HG02938 (cell line): ENCODE results near the gene MKNK2.

Experiments used
- ATAC-seq: cut with Tn5 transposase; IDR thresholded peaks from one replicate; pipeline ENCODE4 v1.9.1; 2021; ENCODE audit warnings: mild to moderate bottlenecking, moderate library complexity; ENCODE audit not compliant: unreplicated experiment

Gene MKNK2

DNA sequence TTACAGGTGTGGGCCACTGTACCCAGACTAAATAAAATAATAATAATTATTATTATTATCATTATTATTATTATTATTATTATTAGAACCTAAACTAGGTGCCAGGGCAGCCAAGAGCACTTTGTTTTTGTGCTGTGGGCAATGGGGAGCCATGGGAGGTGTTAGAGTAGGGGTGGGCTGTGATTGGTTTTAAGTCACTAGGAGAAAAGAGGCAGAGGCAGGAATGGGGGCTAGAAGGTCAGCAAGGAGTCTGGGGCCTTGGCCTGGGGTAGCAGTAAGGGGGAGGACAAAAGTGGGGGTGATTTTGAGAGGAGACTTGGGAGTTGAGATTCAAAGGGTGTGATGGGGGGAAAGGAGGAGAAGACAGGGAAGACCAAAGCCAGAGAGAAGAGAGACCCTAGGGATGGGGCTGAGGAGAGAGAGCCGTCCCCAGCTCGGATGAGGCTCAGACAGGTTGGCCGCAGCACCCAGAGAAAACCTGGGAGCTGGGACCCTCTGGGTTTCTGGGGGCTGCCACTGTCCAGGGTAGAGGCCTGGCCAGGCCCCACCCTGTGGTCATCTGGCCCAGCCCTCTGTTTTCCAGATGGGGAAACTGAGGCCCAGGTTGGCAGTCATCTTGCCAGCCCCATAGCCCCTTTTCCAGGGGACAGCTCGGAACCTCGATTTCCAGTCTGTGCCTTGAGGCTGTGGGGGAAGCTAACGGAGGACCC, 17.8 kb downstream of the MKNK2 start:
- ATAC-seq = no peak

DNA sequence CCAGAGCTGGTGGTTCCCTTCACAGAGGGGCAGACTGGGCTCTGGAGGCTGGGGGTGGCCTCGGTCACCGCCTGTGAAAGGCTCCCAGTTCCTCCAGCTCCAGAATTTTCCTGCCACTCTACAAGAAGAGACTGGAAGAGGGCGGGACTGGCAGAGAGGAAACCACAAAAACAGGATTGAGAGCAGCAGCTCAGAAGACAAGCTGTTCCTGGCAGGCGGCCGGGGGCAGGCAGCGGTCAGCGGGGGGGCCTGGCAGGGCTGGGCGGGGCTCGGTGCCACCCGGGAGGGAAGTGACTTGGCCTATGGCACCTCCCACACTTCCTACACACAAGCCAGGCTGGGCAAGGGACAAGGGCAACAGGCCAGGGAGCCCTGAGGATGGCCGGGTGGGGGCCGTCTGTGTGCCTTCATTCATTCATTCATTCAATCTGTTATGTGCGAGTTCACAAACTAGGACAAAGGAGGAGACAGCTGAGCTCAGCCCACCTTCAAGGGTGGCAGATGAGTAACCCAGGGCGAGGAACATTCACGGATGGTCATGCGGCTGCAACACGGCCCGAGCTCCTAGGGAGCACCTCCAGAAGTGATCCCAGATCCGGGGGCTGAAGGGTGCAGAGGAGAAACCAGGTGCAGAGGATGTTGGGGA, 18.6 kb downstream of the MKNK2 start:
- ATAC-seq = no peak

DNA sequence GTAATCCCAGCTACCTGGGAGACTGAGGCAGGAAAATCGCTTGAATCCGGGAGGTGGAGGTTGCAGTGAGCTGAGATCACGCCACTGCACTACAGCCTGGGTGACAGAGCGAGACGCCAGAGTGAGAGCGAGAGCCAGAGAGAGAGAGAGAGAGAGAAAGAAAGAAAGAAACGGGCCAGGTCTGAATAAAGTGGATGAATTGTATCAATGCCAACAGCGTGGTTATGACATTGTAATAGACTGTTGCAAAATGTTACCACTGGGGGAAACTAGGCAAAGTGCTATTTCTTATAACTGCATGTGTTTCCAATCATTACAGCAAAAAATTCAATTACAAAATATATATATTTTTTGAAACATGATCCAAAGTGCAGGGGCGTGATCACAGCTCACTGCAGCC, 23.7 kb downstream of the MKNK2 start:
- ATAC-seq = no peak

DNA sequence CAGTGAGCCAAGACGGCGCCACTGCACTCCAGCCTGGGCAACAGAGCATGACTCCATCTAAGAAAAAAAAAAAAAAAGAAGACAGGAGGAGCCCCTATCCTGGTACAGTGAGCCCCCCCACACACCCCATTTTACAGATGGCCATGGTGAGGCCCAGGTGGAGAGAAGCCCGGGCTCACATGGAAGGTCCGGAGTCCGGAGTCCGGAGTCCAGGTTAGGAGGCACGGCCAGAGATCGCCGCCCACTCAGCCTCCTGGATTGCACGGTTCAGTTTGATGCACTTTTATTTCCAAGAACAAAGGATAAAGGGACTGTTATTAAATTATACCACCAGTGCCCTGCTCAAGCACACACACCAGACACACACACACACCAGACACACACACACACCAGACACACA, 24.3 kb downstream of the MKNK2 start:
- ATAC-seq = no peak

DNA sequence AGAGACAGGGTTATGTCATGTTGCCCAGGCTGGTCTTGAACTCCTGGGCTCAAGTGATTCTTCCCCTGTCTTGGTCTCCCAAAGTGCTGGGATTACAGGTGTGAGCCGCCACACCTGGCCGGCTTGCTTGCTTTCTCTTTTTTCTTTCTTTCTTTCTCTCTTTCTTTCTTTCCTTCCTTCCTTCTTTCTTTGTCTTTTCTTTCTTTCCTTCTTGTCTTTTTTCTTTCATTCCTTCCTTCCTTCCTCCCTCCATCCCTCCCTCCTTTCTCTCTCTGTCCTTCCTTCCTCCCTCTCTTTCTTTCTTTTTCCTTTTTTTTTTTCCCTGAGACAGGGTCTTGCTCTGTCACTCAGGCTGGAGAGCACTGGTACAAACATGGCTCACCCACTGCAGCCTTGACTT, 28.8 kb downstream of the MKNK2 start:
- ATAC-seq = no peak

DNA sequence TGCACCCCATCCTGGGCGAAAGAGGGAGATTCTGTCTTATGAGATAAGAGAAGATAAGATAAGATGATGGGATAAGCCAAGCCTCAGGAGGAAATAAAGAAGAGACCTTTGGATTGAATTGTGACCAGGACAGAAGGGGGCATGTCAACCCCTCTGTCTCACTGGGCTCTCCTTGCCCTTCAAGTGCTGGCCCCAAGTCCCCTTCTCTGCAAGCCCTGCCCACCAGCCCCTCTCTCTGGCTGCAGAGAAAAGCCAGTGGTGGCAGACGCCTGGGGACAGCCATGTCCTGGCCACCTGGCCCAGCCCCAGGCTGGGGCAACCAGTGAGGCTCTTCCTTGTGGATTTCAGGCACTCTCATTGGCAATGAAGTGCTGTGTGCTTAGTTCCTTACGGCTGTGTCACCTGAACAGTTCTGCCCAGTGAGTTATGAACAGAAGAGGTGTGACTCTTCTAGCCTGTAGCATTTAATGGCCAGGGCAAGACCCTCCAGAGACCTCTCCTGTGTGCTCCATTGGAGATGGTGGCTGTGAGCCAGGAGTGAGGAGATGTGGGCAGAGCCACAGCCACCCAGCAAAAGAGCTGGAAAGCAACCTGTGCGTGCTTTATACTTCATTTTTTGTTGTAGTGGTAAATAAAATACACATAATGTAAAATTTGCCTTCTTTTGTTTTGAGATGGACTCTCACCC, 29.4 kb downstream of the MKNK2 start:
- ATAC-seq = no peak

DNA sequence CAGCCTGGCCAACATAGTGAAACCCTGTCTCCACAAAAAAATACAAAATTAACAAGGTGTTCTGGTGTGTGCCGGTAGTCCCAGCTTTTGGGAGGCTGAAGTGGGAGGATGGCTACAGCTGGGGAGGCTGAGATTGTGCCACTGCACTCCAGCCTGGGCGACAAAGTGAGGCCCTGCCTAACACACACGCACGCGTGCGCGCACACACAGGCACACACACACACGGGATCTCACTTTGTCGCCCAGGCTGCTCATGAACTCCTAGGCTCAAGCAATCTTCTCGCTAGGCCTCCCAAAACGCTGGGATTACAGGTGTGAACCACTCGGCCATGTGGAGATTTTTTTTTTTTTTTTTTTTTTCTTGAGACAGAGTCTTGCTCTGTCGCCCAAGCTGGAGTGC, 32.3 kb downstream of the MKNK2 start:
- no peak for ATAC-seq

DNA sequence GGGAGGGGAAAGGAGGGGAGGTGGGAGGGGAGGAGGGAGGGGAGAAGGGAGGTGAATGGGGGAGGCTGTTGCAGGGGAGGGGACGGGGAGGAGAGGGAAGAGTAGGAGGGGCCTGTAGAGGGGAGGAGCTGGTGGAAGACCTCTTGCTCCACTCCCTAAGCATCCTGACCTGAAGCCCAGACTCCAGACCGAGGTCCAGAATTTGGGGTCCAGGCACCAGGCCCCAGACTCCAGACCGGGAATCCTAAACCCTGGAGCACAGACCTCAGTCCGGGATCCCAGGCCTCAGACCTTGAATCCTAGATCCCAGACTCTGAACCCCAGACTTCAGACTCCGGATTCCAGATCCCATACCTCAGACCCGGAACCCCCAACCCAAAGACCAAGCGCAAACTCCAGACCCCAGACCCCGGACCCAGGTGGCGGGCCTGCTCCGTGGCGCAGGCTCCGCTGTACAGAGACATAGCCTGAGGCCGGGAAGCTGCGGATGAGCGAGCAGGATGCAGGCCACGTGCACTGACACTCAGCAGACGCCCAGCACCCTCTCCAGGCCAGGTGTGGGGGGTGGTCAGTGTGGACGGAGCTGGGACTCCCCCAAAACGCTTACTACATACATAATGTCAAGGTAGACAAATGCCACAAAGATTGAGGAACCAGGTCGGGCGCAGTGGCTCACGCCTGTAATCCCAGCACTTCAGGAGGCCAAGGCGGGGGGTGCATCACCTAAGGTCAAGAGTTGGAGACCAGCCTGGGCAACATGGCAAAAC, 34.8 kb downstream of the MKNK2 start:
- no peak for ATAC-seq

DNA sequence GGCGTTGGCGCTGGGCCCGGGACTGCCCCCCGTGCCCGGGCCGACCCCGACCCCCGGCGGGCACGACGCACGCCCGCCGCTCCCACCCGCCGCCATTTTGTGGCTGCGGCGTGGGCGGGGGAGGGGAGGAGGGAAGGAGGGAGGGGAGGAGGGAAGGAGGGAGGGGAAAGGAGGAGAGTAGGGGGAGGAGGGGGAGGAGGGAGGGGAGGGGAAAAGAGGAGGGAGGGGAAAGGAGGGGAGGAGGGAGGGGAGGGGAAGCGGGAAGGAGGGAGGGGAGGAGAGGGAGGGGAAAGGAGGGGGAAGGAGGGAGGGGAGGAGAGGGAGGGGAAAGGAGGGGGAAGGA, 35.5 kb downstream of the MKNK2 start, which contains the start of gene BTBD2:
Gene BTBD2, minus strand, starts transcription at position 107 of the 343 bp plus-strand sequence. Its CDS starts 11 bp downstream, at position 96.
- no peak for ATAC-seq

DNA sequence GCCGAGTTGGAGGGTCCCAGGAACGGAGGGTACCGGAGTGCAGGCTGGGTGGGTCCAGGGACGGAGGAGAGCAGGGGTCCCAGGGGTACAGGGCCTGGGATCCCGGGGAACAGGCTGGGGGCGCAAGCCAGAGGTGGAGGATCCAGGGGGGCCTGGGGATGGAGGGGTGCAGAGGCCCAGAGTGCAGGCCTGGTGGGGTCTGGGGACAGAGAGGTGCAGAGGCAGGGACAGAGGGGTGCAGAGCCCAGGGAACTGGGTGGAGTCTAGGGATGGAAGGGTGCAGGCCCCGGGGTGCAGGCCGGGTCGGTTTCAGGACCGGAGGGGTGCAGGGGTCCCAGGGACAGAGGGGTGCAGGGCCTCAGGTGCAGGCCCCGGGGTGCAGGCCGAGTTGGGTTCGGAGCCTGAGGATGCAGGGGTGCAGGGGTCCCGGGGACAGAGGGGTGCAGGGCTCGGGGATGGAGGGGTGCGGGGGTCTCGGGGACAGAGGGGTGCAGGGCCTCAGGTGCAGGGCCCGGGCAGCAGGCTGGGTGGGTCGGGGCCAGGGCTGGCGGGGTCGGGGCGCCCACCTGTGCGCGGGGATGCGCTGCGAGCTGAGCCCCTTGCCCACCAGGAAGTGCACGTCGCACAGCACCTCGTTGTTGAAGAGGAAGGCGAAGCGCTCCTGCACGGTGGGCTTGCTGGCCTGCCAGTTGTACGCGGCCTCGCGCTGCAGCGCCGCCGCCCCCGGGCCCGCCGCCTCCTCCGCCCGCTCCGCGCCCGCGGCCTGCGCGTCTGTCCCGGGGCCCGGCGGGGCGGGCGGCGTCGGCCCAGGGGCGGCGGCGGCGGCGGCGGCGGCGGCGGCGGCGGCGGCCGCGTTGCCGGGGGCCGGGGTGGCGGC, 36.1 kb downstream of the MKNK2 start:
- ATAC-seq = no peak

DNA sequence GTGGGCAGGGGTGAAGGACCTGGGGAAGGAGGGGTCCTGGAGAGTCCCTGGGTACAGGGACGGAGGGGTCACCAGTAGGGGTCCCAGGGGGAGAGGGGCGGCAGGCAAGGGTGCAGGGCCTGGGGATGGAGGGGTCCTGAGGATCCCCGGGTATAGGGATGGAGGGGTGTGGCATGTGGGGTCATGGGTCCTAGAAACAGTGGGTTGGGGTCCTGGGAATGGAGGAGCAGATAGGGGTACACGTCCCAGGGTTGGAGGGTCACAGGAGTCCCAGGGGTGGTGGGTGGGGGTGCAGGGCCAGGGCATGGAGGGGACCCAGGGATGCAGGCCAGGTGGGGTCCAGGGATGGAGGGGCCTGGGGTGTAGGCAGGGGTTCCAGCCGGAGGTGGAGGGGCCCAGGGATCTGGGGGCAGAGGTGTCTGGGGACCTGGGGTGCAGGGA, 36.9 kb downstream of the MKNK2 start:
- no peak for ATAC-seq

DNA sequence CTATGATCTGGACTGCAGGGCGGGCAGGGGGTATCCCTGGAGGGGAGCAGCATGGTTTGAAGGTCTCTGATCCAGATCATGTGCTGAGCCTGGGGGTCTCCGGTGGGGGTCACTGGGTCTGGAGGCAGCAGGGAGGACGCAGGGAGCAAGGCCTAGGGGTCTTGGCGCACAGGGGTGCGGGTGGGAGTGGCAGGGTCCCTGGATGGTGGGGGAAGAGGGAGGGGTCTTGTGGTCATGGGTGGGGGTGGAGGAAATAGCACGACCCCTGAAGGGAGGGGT, 37.4 kb downstream of the MKNK2 start:
- no peak for ATAC-seq

DNA sequence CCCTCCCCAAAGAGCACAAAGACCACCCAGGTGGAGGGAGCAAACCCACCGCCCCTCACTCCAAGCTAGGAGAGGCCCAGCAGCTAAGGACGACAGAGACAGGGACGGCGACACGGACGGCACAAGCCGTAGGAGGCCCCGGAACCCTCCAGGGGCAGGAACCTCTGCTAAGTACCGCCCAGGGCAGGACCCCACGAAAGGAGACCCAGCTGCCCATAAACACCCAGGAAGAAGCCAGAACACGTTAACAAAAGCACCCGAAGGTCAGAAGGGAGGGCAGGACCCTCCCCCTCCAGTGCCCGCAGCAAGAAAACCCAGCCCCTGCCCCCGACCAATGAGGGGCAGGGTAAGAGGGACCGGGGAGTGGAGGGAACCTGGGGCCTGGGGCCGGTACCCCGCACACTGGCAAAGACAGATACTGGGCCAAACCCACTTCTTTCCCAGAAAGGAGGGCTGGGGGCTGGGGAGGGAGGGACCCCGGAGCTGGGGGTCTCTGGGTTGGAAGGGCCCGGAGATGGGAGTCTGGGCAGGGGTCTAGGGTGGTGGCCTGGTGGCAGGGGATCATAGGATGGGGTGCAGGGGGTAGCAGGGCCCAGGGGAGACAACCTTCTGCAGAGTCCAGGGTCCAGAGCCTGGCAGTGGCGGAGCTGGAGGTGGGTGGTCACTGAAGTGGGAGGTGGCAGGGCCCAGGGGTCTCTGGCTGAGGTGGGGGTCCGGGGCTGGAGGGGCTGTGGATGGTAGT, 37.9 kb downstream of the MKNK2 start:
- ATAC-seq = no peak

DNA sequence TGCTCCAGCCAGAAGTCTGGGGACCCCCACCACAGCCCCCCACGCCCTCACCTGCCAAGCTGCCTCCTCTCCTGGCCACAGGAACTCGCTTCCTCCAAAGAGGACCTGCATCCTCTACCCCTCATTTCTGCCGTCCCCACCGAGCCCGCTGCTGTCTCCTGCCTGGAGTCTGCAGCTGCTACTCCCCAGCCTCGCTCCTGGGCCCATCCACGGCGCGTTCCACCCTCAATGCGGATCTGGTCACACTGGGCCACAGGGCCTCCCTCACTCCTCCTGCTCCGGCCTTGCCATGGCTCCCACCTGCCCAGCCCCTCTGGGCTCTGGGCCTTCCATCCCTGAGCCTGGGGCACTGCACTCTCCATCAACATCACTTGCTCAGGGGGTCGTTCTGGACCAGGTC, 39.9 kb downstream of the MKNK2 start:
- no peak for ATAC-seq

DNA sequence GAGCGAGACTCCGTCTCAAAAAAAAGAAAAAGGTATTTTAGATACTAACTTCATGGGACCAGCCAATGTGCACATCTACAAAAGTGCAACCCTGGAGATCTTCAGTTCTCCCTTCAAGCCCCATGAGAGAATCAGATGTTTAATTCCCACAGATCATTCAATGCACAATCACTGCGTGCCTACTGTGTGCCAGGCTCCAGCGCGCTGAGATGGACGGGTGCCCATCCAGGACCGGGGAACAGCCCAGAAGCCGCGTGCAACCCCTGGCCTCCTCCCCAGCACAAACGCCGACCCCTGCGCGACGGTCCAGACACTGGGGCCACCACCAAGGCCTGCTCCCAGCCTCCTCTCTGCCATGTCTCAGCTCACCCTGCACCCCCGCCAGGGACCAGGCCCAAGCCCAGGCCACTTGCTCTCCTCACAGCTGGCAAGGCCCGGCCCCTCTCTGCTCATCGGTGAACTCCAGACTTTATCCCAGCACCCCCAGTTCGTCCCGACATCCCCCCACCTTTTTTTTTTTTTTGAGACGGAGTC, 40.8 kb downstream of the MKNK2 start:
- no peak for ATAC-seq

DNA sequence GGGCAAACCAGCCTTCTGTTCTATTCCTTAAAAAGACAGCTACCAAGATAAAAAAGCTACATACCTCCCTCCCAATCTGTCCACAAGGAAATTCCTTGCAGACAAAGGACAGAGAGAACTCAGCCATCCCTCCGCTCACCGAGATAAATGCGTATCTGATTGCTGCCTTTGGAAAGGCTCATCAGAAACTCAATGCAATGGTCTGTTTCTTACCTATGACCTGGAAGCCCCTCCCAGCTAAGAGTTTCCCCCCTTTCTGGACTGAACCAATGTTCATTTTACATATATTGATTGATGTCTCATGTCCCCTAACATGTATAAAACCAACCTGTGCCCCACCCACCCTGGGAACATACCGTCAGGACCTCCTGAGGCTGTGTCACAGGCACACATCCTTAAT, 47.2 kb downstream of the MKNK2 start:
- no peak for ATAC-seq

DNA sequence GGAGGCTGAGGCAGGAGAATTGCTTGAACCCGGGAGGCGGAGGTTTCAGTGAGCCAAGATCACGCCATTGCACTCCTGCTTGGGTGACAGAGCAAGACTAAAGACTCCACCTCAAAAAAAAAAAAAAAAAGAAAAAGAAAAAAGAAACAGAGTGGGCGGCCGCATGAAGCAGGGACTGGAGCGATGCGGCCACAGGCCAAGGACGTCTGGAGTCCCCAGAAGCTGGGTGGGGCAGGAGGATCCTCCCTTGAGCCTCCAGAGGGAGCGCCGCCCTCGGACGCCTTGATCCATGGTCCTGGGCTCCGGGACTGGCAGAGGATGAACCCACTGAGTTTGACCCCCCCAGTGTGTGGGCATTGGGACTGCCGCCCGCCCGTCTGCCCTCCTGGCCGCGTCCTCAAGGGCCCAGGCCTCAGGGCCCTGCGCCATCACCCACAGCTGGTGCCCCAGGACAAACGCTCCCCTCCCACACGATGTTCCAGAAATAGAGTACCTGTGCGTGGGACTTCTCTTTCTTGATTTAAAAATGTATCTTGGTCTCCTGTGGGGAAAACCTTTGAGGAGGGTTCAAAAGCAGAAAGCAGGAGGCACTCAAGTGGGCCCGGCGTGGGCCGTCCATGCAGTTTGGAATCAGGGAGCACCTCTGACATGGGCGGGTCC, 51.1 kb downstream of the MKNK2 start:
- ATAC-seq = no peak

DNA sequence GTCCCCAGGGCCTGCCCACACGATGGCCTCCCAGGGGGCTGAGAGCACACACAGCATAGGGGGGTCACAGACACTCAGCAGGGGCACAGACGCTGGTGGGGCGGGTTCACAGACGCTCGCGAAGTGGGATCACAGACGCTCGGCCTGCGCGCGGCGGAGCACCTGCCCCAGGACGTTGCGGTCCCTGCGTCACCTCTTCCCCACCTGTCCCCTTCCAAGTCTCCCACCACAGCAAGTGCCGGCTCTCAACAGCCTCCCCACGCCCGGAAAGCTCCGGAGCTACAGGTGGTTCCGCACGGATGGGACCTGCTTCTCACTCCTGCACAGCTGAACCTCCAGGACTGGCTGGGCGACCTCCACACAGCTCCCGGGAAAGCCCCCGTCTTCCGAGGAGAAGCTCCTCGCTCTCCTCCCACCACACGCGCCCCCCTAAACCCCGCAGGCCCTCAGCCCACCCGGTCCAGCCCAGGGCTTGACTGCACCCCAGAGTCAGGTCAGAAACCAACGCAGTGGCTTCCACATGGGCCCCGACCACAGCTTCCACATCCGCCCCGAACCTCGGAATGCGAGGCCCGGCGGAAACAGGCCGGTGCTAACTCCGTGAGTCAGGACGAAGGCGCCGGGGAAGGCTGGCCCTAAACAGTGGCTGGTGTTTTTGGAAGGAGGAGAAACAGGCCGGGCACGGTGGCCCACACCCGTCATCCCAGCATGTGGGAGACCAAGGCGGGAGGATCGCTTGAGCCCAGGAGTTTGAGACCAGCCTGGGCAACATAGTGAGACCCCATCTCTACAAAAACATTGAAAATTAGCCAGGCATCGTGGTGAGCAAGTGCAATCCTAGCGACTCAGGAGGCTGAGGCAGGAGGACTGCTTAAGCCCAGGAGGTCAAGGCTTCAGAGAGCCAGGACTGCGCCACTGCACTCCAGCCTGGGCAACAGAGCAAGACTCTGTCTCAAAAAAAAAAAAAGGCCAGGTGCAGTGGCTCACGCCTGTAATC, 52.0 kb downstream of the MKNK2 start:
- ATAC-seq = no peak
